Ramos (cell line): ENCODE results near the gene LATS2.

Experiments
- in situ Hi-C: fragments of 300-500 bp; cut with MboI; formaldehyde crosslinking; loops from one replicate; pipeline ENCODE4 v1.14.3; 2022; ENCODE audit warnings: low sequenced_read_pairs; ENCODE audit not compliant: unreplicated experiment

The LATS2 gene

DNA sequence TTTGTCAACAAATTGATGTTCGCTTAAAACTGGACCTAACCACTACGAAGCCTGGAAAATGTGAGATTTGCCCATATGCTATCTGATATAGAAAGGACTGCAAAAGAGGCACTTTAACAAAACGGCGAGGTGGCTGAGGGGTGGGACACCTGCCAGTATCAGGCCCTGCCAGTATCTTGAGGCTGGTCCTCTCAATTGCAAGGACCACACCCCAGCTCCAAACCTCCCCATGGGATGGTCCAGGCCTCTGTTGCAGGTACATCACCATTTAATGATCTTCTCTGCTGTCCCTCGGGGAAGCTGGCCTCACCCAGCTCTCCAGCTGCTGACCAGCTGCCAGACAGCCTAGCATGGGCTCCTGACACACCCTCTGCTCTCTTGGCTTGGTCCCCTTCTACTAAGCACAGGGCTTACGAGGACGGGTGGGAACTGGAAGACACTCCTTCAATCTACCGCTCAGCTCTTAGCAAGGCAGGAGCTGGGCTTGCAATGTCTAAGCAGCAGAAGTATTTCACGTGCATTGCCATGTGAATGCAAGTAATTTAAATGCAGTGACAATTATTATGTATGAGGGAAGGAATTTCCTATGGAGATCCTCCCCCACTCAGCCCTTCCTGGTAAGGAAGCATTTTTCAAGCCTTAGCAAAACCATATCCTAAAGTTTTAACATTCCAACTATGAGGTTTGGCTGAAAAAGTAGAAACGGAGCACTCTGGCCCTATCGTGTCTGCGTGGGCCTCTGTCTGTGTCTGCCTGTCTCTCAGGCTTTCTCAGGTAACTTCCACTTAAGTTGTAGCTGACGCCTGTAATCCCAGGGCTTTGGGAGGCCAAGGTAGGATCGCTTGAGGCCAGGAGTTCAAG lies 63.9 kb downstream of the LATS2 start:
- in situ Hi-C loops: no loop called here

DNA sequence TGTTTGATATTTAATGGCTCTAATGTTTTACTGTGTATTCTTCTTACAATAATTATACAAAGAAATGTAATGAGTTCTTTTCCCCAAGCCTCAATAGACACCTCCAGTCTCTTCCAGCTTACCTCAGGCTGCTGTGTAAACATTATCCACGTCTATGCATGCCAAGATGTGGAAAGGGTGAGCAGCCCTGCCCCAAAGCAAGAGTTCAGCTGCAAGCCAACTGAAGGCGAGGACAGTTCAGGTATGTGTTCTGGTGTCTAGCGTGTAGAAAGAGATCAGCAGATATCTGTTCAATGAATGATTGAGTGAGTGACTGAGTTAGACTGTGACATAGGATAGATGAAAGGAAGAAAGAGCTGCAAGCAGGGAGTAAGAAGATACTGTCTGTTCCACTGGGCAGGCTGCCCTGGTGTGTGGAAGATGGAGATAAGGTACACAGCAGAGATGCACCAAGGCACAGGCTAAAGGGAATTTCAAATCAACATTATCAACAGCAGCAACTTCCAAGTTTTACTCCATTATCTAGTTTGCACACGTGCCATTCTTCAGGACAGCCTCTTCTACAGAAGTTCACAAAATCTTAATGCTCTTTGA lies 66.0 kb downstream of the LATS2 start:
- in situ Hi-C loops: no loop called here

DNA sequence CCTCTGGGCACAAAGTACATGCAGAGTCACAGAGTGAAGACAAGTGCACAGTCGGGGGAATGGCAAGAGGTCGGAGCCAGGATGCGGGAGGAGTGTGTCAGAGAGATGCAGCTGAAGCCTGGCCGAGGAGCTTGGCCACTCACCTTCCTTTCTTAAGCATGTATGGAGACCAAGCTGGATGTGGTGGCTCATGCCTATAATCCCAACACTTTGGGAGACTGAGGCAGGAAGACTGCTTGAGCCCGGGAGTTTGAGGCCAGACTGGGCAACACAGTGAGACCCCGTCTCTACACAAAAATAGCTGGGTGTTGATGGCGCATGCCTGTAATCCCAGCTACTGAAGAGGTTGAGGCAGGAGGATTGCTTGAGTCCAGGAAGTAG lies 67.0 kb downstream of the LATS2 start:
- in situ Hi-C loops: no loop called here

DNA sequence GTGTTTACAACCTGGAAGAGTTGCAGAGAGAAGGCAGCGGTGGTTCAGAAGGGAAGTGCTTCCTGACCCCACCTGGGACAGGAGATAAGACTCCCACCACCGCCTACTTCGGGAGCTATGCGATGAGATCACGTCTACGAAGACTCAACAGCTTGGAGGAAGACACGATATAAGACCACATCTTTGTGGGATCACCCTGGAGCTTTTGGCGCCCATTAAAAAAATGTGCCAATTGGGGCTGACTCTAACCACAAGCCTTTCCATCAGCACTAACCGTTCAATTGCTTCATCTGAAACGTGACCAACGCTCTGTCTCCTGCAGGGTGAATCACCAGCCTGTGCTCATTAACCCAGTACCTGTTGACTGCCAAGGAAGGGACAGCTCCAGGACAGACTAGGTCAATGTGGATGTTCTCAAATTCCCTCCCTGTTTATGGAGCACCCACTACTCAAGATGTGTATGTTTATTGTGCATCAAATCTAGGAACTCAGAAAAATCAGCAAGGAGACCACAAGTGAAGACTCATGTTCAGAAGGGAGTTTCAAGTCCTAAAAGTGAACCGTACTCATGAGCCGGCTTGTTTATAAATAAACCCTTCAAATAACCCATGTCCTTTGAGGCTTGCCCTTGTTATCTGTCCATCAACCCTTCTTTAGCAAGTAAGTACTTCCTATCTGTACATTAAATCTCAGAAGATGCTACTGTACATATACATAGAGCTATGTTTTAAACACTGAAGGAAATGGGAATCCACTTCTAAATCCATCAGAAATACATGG lies 67.5 kb downstream of the LATS2 start:
- in situ Hi-C loops: no loop called here

DNA sequence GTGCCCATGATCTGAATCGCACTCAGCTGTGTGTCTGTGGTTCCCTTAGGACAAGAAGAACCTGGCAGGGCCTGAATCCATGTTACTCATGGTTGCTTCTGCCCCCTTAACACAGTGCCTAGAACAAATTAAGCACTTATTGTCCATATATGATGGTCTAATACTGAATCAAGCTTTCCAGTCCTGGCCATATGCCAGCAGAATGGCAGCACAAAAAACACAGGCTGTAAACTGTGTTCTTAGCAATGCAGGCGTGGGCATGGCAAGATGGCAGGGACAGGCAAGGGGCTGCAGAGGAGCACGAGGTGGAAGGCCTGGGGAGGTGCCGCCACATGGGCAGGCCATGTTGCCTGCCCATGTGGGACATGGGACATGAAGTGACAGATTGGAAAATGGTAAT lies 68.2 kb downstream of the LATS2 start:
- in situ Hi-C loops: no loop called here

DNA sequence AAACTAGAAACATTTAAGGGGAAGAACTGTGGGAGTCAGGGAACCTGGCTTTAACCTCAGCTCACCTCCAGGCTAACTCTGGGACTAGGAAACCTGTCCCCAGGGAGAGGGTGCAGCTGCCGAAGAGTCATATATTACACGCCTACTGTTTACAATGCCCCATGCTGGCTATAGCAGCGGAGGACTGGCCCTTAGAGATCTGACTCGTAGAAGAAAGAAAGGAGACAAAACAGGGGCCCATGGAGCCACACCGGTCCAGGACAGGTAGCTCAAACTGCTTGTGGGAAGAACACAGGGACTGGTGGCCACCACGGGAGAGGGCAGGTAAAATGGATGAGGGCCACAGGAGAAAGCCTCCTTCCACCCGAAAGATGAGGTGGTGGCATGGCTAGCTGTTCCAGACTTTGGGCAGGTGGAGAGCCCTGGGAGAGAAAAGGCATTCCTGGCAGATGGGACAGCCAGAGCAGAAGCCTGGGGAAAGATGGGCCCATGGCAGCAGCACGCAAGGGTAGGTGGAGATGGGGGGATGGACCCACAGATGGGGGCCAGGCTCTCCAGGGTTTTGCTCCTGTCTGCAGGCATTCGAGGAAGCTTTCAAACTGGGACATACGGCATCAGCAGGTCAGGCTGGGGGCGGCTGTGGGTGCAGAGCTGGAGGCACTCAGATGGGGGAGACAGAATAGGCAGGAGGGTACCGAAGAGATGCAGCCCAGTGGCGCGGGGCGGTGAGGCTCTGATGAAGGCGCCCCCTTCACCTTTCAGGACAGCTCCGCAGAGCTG lies 69.5 kb downstream of the LATS2 start:
- in situ Hi-C loops: no loop called here

DNA sequence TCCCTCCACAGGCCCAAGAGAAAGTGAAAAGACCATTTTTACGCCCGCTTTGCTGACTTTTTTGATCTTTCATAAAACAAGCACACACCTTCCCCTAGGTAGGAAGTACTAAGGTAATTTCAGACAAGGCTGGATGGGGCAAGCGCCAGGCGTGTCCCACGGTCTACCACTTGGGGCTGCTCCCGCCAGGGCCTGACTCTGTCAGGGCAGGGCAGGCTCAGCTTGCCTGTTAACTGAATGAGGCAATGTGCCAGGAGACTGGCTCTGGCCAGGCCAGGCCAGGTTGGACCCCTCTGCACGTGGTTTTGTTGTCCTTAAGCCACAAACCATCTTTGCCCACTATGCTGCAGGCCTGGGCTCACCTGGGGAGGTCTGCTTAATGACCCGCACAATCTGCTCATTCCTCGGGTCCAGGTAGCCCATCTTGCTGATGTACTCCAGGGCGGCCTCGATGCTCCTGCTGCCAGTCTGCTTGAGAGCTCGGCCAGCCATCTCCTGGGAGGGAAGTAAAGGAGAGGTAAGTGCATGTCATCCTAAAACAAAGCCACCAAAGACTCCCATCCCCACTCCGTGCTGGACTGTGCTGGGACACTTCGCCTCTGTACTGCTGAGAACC lies 70.4 kb downstream of the LATS2 start:
- in situ Hi-C loops: no loop called here

DNA sequence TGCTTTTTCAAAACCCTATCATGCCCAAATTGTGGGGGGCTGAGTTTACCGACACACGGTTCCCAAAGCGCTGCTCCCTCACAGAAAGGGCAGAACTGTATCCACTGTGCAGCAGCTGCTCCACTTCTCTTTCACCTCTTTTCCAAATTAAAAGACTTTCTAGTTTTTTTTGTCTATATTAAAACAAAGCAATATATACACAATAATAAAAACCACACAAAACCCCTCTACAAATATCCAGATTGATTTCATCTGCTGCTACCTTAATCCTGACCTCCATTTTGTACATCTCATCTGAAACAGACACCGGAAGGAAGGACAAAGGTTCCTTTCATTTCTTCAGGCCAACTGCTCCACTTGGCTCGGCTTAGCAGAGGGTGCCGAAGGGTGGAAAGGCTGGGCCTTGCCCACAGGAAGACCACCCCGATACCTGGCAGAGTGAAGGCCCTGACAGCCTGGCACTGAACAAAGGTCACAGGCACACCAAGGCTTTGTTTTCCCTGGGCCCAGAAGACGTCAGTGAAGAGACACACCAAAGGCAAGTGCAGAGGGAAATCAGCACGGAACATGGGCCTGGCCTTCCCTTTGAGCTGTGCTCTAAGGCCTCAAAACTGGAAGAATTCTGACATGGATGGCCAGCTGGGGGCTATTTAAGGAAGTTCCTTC lies 71.6 kb downstream of the LATS2 start:
- in situ Hi-C loops: no loop called here

DNA sequence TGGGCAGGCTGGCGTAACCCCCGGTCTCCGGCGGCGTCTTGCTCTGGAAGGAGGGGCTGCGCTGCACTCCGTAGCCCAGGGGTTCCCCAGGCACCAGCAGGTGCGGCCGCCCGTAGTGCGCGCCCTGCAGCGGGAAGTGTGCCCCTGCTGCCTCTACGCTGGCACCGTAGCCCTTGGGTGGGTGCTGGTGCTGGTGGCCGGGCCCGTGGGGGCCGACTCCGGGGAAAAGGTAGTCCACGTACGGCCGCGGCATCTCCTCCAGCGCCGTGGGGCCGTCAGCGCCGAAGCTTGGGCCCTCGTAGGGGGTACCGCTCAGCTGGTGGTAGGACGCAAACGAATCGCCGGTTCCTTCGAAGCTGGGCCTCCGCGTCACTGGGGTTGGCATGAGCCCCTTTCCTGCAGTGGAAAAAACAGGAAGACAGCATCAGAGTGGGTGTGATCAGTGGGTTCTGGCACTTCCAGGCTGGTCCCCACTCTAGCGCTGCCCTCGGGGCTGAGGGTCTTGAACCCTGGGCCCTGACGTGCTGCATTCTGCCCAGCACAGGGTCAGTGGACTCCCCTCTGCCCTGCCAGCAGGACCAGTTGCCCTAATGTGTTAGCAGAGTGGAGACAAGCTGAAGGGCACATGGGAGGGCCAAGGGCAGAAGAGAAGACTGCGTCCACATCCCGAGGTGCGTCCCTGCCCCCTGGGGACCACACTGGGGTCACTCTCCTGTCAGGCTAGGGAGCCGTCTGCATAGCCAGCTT lies 72.3 kb downstream of the LATS2 start:
- in situ Hi-C loops: no loop called here

DNA sequence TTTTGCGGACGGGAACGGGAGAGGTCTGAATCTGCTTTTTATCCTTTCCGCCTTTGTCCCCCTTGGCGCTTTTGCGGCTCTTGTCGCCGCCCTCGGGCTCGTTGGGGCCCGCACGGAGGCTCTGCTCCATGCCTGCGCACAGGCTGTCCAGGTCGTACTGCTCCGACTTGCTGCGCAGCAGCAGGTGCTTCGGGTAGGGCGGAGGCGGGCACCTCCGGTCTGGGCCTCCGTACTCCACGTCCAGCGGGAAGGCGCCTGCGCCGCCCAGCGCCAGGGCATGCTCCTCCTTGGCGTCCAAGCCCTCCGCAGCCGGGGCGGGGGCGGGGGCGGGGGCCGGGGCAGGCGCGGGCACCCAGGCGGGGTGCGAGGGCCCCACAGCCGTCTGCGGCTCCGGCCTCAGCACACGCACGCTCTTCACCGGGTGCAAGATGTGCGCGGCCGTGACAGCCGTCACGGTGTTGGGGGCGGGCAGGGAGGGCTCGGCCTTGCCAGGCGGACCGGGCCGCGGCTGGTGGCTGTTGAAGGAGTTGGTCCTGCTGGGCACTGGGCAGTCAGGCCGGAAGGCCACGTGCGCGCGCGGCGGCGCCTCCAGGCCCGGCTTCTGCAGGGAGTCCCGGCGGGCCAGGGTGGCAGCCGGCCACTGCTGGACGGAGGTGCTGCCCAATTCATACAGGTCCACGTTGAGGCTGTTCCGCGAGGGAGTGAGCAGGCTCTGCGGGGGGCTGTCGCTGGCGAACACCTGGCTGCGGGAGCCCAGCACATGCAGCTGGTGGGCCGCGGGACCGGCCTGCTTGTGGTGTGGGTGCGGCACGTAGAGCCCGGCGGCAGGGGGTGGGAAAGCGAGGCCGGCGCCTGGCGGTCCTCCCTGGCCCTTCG lies 73.1 kb downstream of the LATS2 start:
- in situ Hi-C loops: no loop called here

DNA sequence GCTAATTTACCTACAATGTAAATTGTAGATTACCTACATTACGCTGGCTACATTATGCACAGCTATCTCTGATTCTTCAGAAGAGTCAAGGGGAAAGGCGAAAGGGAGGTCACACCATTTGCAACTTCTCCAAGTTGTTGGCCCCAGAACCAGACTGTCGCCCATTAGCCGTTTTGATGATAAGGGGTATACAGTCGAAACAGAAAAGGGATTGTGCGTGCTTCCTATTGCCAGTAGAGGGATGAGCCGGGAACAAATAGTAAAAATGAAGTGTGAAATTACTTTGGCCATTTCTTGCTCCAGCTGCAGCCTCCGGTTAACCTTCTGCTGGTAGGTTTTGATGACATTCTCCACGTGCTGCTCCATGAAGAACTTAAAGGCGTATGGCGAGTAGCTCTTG lies 73.8 kb downstream of the LATS2 start:
- in situ Hi-C loops: no loop called here

DNA sequence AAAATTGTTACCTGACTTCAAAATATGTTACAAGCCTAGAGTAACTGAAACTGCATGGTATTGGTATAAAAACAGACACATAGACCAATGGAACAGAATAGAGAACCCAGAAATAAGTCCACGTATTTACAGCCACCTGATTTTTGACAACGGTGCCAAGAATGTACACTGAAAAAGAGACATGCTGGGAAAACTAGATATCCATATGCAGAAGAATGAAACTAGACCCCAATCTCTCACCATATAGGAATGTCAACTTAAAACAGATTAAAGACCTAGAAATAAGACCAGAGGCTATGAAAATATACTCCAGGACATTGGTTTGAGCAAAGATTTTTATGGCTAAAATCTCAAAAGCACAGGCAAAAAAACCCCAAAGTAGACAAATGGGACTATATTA lies 76.5 kb downstream of the LATS2 start:
- in situ Hi-C loops: no loop called here

DNA sequence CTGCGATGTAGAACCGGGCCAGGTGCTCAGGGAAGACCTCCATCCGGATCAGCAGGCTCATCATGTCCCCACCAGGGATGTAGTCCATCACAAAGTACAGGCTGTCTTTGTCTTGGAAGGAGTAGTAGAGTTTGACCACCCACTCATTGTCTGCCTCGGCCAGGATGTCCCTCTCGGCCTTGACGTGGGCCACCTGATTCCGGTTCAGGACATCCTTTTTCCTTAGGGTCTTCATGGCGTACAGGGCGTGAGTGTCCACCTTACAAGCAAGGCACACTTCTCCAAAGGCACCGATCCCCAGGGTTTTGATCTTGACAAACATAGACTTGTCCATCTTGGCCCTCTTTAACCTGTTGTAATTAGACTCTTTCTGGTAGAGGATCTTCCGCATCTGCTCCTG lies 78.0 kb downstream of the LATS2 start:
- in situ Hi-C loops: no loop called here

DNA sequence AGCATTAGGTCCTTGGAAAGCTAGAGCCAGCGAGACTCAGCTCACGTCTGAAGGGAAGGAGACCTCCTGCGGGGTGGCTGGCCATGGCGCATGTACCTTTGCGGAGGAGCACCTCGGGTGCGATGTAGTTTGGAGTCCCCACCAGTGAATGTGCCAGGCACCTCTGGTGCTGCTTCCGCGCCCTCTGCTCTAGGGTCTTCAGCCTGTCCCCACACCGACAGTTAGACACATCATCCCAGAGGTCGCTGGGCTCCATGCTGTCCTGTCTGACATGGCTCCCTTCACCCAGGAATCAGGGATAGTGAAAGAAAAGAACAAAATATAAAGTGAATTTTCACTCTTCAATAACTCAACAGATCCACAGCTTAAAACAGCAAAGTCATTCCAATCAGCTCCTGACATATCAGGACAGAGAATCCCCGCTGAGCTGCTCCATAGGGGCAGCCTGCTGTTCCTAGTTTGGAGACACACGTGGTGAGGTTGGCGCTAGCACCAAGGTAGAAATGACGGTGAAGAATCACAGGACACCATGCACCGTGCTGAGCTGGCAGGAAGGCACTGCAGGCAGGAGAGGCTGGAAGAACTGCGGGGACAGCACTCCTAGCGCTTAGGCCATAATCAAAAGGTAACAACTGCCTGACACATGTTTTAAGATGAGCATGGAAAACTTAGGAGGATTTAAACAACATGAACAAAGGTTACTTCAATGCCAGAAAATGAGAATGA lies 79.9 kb downstream of the LATS2 start:
- in situ Hi-C loops: no loop called here

DNA sequence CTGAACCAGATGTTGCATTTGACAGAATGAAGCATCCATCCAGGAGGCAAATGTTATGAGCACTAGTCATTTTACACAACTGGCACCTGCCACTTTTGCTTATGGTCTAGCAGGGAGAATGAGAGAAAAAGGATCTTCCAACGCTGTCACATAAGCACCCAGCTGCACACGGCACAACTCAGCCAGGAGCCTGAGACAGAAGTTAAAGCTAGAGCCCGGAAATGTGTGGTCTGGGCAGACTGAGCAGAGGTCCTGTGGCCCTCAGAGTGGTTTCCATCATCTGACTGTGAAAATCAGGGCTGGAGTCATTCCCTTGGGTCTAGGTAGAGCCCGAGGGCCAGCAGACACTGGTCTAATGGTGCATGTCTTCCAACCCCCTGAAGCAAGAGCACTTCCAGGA lies 80.5 kb downstream of the LATS2 start:
- in situ Hi-C loops: no loop called here

DNA sequence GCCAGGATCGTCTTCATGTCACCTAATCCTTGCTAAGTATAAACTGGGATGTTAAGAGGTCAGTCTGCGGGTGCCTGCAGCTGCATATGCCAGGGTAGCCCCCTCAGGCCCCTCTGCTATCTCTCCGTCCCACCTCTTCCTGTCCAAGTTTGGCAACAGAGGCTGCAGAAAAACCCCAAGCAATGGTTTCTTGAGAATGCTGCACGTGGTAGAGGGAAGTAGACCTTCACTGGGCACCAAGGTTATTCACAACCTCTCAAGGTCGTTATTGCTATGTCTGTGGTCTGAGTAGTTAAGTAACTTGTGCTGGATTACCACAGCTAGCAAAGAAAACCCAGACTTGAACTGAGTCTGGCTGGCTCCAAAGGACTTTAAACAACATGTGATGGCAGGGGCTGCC lies 81.0 kb downstream of the LATS2 start:
- in situ Hi-C loops: no loop called here

DNA sequence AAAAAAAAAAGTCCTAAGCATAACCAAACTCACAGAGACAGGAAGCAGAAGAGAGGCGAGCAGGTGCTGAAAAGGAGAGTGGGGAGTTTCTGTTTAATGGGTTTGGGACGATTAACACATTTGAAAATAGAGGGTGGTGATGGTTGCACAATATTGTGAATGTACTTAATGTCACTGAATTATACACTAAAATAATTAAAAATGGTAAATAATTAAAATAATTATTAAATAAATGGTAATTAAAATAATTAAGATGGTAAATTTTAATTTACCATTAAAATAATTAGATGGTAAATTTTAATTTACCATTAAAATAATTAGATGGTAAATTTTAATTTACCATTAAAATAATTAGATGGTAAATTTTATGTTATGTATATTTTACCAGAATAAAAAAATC lies 84.0 kb downstream of the LATS2 start:
- in situ Hi-C loops: no loop called here
